GM21515 (cell line): Measurements from ENCODE around the gene KLHL21.

ENCODE experiments used
- ATAC-seq: cut with Tn5 transposase; IDR thresholded peaks from one replicate; pipeline ENCODE4 v1.9.1; 2021; ENCODE audit not compliant: unreplicated experiment

KLHL21 gene

GRCh38 chr1:6624710-6625583, 22.3 kb upstream of the KLHL21 start, which contains the start of gene THAP3:
Gene THAP3 (plus strand): TSS chr1:6624868. CDS start chr1:6625219, 351 bp downstream.
- peak; percentile 69 for ATAC-seq

GRCh38 chr1:6623269-6623965, 20.7 kb upstream of the KLHL21 start:
- no peak for ATAC-seq

- no peak for ATAC-seq
Measured at GRCh38 chr1:6622396-6623152, 19.9 kb upstream of the KLHL21 start.

- no peak for ATAC-seq
Measured at GRCh38 chr1:6621429-6622391, 19.0 kb upstream of the KLHL21 start.

GRCh38 chr1:6619045-6619444, 16.4 kb upstream of the KLHL21 start:
- ATAC-seq, result no peak

- no peak for ATAC-seq
Measured at GRCh38 chr1:6614929-6615785, 12.5 kb upstream of the KLHL21 start.

- no peak for ATAC-seq
Measured at GRCh38 chr1:6614019-6614928, 11.6 kb upstream of the KLHL21 start.

GRCh38 chr1:6613361-6614018, 10.8 kb upstream of the KLHL21 start, which contains the start of gene PHF13:
Gene PHF13 (plus strand): TSS chr1:6613731. CDS start chr1:6614067, 336 bp downstream.
- ATAC-seq, result peak; percentile 93

- ATAC-seq, result peak; percentile 21
Measured at GRCh38 chr1:6612641-6613360, 10.1 kb upstream of the KLHL21 start.

- no peak for ATAC-seq
Measured at GRCh38 chr1:6603915-6604558, 1.4 kb upstream of the KLHL21 start.

- peak; percentile 25 for ATAC-seq
Measured at GRCh38 chr1:6603238-6603914, 707 bp upstream of the KLHL21 start.

- peak; percentile 9 for ATAC-seq
Measured at GRCh38 chr1:6601923-6602668, 573 bp downstream of the KLHL21 start.

- ATAC-seq, result no peak
Measured at GRCh38 chr1:6601049-6601922, 1.4 kb downstream of the KLHL21 start.

GRCh38 chr1:6600410-6601048, 2.1 kb downstream of the KLHL21 start:
- no peak for ATAC-seq
